A549 treated with AZD9567 at 1 μM for 4 hours (cell line): ENCODE measurements around the gene ALKBH5. TPM values are rescaled to one million over a fixed set of nuclear protein-coding genes. Genes with fewer than 3 reads are reported as not detected.

Experiments used
- total RNA-seq: library from RNA; stranded (reverse); fragments of 200-300 nt; extraction: Qiagen RNA extraction; gene quantifications from 5 replicates; pipeline ENCODE4 v1.2.3, GENCODE V29; 2022; ENCODE audit not compliant: insufficient read depth

Gene ALKBH5
- 45.9 to 58.9 TPM (median 47.2 TPM) in 5 replicates for total RNA-seq

GRCh38 chr17:18183334-18184142 is at the start of gene ALKBH5:
Gene ALKBH5 (plus strand): TSS chr17:18183828. CDS start chr17:18184244, 416 bp downstream.

GRCh38 chr17:18225121-18225641 is 41.6 kb downstream of the ALKBH5 start, which contains the start of gene LLGL1:
Gene LLGL1 (plus strand): TSS chr17:18225635. CDS start chr17:18225683, 48 bp downstream.

GRCh38 chr17:18258356-18259038 is 74.9 kb downstream of the ALKBH5 start, which contains the start of gene FLII:
Gene FLII (minus strand): TSS chr17:18258738. CDS start chr17:18258690, 48 bp downstream.

Other genes with a start within 250 kb of the ALKBH5 start
- gene TOM1L2, start 211.4 kb upstream of the ALKBH5 start, total RNA-seq: 18.7 to 22.0 TPM (median 20.2 TPM) in 5 replicates
- gene DRC3, start 211.0 kb upstream of the ALKBH5 start, total RNA-seq: 1.6 to 2.4 TPM (median 1.8 TPM) in 4 of 5 replicates, not detected in the other
- 26.8 to 31.6 TPM (median 29.2 TPM) in 5 replicates for gene ATPAF2, start 144.7 kb upstream of the ALKBH5 start, total RNA-seq
- 7.8 to 11.8 TPM (median 10.2 TPM) in 5 replicates for gene GID4, start 144.4 kb upstream of the ALKBH5 start, total RNA-seq
- gene DRG2, start 95.9 kb upstream of the ALKBH5 start, total RNA-seq: 49.2 to 63.9 TPM (median 52.7 TPM) in 5 replicates
- gene MYO15A, start 75.1 kb upstream of the ALKBH5 start, total RNA-seq: 0.22 to 0.37 TPM (median 0.30 TPM) in 4 of 5 replicates, not detected in the other
- gene LLGL1, start 41.8 kb downstream of the ALKBH5 start, total RNA-seq: 13.6 to 18.4 TPM (median 16.7 TPM) in 5 replicates
- 258 to 319 TPM (median 265 TPM) in 5 replicates for gene FLII, start 74.9 kb downstream of the ALKBH5 start, total RNA-seq
- 7.8 to 12.3 TPM (median 11.3 TPM) in 5 replicates for gene MIEF2, start 76.8 kb downstream of the ALKBH5 start, total RNA-seq
- 38.4 to 43.9 TPM (median 39.2 TPM) in 5 replicates for gene TOP3A, start 131.2 kb downstream of the ALKBH5 start, total RNA-seq
- 13.9 to 15.9 TPM (median 15.4 TPM) in 5 replicates for gene SMCR8, start 131.5 kb downstream of the ALKBH5 start, total RNA-seq
- gene SHMT1, start 179.7 kb downstream of the ALKBH5 start, total RNA-seq: 43.9 to 50.3 TPM (median 48.2 TPM) in 5 replicates
- gene EVPLL, start 193.9 kb downstream of the ALKBH5 start, total RNA-seq: not detected in 5 replicates